GM21576 (cell line): Measurements from ENCODE around the gene PQBP1.
A peak's percentile ranks its signal among the peaks of the same experiment; 100 is the strongest.

Source experiments
- ATAC-seq: cut with Tn5 transposase; IDR thresholded peaks from one replicate; pipeline ENCODE4 v1.9.1; 2021; ENCODE audit warnings: mild to moderate bottlenecking, moderate library complexity; ENCODE audit not compliant: unreplicated experiment

PQBP1 gene

DNA sequence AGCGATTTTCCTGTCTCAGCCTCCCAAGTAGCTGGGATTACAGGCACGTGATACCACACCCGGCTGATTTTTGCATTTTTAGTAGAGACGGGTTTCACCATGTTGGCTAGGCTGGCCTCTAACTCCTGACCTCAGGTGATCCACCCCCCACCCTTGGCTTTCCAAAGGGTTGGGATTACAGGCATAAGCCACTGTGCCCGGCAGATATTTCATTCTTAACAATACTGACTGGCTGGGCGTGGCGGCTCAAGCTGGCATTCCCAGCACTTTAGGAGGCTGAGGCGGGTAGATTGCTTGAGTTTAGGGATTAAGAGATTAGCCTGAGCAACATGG lies 1.3 kb downstream of the PQBP1 start:
- ATAC-seq = no peak

DNA sequence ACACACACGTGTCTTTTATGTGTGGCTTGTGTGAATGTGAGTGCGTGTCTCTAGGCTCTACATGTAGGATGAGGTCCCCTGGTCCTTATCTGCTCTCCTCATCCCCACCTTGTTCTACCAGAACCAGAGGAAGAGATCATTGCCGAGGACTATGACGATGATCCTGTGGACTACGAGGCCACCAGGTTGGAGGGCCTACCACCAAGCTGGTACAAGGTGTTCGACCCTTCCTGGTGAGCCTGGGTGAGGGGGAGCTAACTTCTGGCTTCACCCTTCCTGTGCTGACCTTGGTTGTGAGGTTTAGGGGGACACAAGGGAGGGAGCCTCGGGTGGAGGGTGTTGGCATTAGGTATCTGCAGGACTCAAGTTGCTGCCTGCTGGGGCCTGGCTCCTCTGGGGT lies 3.3 kb downstream of the PQBP1 start:
- ATAC-seq = no peak

DNA sequence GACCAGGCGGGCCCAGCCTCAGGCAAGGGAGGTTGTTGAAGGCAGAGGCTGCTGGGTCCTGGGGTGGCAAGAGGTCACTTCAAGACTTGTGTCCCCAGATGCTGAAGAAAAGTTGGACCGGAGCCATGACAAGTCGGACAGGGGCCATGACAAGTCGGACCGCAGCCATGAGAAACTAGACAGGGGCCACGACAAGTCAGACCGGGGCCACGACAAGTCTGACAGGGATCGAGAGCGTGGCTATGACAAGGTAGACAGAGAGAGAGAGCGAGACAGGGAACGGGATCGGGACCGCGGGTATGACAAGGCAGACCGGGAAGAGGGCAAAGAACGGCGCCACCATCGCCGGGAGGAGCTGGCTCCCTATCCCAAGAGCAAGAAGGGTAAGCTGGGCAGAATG lies 4.4 kb downstream of the PQBP1 start:
- no peak for ATAC-seq

DNA sequence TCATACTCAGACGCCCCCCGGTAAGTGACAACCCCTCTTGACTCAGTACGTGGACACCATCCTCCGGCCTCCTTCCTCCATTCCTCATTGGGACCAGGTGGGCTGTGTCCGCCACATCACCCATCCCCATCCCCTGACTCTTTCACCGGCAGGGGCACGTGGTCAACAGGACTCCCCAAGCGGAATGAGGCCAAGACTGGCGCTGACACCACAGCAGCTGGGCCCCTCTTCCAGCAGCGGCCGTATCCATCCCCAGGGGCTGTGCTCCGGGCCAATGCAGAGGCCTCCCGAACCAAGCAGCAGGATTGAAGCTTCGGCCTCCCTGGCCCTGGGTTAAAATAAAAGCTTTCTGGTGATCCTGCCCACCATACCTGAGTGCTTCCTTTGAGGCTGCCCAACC lies 5.0 kb downstream of the PQBP1 start:
- no peak for ATAC-seq

DNA sequence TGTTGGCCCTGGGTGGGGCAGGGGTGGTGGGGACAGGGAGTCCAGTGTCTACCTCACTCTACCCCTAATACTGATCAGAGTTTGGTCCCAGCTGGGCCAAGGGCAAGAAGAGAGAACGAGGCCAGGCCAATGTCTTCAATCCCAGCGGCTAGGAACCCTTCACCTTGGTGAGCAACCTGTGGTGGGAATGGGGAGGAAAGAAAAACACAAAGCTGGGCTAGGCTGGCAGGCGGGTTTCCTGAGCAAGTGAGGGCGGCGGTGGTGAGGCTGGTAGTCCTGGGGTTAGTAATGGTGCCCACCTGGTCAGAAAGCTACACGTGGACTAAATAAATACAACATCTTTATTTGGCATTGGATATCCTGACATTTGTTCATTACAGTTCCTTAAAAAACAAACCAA lies 5.6 kb downstream of the PQBP1 start:
- ATAC-seq = no peak

DNA sequence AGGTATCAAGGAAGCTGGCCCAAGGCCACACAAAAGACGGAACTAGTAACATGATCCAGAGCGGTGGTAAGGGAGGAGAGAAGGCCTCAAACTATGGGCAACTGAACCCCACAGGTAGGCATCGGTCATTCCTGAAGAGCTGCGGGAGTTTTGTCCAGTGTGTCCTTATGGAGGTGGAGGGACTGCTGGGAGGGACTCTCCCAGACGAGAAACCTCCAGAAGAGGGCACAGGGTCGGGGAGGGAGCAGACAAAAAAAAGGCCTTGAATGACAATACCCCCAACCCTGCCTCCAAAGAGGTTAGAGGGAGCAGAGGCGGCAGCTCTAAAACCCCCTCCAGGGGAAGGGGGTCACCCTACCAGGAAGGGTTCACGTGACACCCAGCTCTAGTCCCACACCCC lies 6.5 kb downstream of the PQBP1 start:
- no peak for ATAC-seq

DNA sequence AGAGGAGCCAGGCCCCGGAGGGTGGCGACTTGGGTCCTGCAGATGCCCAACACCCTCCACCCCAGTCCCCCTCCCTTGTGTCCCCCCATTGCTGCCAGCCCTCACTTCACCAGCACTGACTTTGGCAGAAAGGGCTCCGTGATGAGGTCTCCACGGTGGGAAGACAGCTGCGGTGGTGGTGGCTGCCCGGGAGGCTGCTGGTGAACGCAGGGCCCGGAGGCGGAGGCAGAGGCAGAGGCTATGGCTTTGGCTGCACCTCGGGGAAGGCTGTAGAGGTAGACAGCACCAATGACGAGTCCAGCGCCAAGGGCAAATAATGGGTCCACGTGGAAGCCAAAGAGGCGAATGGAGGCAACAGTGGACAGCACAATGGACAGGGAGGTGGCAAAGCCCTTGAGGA lies 6.9 kb downstream of the PQBP1 start:
- ATAC-seq = no peak

DNA sequence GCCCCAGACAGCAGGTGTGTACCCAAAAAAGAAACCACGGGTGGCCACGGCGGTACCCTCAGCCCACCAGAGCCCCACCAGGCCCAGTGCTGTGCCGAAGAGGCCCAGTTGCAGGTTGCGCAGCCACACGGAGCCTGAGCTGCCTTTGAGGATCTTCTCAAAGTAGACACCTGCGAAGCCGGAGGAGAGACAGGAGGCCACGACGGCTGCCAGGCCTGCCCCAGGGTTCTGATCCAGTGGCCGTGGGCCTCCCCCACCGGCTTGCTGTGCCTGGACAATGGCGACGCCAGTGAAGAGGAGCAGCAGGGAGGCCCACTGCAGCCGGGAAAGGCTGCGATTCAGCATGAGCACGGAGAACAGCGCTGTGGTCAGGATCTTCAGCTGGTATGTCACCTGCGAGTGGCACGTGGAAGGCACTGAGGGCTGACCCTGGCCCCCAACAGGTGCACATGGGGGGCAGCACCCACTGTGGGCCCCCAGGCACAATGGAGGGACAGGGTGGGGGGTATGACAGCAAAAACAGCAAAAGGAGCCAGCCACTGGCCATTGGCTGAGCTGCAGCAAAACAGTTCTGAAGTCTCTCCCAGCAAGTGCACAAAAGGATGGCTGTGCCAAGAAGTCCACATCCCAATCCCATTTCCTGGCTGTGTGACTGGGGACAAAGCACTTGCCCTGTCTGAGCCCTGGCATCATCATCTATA lies 7.5 kb downstream of the PQBP1 start:
- no peak for ATAC-seq

DNA sequence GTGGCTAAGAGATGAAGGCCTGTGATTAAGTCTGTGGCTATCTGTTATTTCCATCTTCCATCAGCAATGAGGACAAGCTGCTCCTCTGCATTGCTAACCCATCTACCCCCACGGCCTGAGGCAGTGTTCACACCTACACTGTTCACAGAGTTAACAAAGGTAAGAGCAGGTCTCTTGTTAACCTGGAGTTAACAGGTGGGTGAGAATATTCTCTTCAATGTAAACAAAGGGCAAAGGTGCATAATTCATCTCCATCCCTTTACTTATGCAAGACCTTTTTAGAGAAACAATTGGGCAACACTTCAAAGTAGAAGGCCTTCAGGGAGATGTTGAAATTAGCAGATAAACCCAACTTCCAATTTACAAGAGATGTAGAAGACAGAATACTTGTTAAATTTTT lies 10.9 kb downstream of the PQBP1 start:
- no peak for ATAC-seq

DNA sequence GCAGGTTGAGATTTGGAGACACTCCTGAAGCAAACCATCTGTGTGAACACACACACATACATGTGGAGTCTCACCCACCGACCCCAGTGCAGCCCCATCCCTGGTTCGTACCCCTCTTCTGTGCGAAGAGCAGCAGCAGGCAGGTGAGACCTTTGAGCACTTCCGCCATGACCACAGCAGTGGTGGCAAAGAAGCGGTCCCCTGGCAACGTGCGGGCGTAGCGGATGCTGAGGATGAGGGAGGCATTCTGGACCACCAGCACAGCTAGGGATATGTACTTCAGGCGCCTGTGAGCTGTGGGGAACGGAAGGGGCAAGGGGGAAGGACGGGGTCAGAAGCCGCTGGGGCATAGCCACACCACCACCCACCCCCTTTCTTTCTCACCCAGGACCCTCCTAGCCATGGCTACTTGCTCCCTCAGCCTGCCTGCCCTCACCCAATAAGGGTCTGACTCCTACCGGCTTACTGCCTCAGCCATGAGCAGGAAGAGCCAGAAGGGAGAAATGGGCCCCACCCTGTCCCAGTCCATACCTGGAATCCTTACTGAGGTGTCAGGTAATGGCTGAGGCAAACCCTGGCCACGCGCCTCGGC lies 12.1 kb downstream of the PQBP1 start:
- ATAC-seq = no peak

DNA sequence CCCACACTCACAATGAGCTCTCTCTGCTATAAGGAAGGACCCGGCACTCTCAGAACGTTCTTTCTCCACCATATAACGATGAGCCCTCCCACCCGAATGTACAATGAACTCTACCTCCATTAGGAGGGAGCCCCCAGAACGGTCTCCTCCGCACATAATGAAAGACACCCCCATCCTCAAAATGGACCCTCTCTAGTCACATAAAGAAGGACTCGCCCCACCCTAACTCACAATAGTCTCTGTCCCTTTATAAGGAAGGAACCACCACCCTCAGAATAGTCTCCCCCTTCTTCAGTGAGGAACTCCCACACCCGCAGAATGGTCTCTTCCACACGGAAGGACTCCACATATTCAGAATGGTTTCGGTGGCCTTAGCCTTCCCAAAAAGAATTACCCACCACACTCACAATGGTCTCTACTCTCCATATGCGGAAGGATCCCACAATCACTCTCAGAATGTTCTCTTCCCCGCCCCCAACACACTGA lies 13.2 kb downstream of the PQBP1 start:
- ATAC-seq = no peak

DNA sequence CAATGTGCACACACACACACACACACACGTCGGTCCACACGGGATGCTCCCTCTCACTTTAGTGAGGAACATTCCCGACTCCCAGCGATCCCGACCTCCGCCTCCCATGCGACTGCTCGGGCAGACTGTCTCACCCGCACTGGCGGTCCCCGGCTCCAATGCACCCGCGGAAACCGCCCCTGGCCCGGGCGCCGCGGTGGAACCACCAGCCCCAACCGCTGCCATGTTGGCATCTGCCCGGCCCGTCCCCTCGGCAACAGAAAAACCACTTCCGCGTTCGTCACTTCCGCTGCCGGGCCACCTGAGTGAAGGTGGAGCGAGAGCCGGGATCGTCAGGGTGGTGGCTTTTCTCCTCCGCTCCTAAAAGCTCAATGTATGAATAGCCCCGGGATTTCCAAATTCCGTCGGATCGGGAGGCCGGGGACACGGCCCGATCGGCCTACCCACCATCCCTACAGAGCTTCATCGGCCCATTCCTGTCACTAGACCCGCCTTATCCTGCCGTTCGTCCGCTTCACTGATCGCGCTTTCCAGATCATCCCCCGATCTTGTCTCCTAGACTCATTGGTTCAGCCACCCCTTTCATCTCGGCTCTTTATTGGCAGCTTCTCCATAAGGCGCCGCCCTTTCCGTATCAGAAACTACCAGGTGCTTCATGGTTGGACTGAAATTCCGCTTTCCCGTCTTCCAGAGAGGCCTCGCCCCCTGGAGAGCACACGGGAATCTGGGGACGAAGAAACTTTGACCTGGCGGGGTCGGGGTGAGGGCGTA lies 13.9 kb downstream of the PQBP1 start, which contains the start of gene SLC35A2:
SLC35A2 (minus strand) TSS at position 235 of the 771 bp plus-strand sequence; CDS start at position 225, 10 bp downstream.
- peak; percentile 69 for ATAC-seq

DNA sequence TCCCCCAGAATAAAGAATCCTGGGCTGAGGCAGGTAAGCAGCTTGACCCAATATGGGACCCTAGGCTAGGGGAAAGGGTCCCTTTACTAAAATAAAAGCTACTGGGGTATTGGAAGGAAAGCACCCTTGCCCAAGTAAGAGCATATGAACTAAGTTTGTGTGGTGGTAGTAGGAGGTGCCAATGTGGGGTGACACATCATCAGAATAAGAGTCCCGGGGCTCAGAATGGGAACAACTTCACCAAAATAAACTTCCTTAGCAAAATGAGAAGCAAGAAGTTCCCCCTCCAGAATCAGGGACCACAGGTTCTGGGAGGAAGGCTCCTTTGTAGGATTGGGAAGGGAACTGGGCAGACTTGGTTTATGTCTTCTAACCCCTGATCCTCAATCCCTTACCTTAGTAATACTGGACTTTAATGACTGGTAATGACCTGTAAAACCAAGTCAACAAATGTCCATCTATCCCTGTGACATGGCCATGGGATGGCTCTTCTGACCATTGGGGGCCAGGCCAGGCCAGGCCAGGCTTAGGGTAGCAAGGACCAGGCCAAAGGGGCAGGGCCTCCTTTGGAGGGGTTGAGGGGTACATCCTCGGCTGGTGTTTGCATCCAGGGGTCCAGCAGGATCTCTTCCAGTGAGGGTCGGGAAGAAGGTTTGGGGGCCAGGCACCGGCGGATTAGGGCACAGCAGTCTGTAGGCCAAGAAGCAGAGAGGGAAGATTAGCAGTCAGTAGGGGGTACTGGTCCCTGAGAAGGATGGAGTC lies 16.1 kb downstream of the PQBP1 start:
- ATAC-seq = no peak

DNA sequence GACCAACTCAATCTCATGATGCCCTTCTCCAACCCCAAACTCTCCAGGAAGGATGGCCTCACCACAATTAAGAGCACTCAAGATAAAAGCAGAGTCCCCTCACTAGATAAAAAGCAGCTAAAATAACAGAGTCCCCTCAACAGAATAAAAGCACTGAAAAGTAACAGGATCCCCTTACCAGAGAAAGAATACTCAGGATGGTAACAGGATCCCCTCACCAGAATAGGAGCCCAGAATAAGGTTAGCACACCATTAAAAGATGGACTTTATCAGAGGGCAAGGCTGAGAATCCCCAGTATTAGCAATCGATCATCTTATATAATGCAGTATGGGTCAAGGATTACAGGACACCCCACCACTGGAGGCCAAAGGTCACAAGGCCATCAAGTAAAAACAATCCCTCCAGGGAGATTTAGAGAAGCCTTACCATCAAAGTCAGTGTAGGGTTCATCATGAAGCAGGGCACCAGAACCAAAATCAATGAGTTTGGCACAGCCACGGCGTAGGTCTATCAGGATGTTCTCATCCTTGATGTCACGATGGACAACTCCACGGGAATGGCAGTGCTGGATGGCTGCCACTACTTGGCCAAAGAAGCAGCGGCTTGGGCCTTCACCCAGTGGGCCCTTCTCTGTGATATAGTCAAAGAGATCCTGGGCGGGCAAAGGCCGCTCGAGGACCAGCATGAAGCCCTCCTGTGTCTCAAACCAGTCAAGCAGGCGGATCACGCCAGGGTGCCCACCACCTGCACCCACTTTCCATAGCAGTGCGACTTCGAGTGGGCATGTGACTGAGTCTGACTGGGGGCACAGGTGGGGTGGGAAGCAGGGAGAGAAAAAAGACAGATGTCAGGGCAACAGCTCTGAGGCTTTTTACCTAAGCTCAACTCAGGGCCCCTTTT lies 17.1 kb downstream of the PQBP1 start:
- no peak for ATAC-seq

DNA sequence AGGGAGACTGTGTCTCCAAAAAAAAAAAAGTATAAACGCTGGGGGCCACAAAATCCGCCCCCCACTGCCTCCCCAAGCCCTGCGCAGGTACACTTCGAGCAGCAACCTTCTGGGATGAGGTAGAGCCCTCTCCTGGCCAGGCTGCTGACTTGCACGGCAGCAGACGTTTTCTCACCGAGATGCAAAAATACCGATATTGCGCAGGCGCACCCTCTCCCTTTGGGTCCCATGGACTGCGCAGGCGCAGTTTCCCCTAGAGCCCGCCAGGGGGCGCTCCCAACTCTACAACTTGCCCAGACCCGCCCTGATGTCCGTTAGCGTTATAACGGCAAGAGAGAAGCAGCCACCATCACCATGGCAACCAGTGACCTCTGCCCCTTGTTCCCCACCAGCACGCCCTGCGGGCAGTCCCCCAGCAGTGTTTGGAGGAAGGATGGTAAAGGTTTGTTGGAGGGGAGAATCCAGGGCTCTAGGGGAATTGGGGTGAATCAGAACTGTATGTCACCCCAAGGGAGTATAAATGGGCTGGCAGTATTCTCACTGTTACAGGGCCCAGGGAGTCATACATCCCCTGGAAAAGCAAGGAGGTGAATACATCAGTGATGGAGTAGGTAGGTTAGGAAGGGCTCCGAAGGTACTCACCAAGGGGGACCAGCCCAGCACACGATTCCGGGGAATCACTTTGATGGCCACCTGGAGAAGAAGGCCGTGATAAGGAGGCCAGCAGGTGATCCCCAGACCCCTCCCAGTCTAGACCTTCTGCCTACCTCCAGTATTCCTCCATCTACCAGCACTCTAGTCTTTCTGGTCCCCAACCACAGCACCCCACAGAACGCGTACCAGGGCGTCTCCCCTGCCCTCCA lies 19.6 kb downstream of the PQBP1 start:
- ATAC-seq = peak; percentile 46

DNA sequence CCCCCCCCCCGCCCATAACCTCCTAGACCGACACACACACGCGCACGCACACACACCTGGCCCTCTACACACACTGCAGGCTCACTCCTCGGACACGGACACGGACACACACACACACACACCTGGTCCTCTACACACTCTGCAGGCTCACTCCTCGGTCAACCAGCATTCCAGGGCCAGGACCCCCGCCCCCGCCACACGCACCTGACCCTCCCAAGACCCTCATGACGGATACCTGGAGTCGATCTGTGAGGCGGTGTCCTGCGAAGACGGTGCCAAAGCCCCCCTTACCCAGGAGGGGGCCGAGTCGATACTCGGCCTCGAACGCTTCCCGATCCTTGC lies 20.5 kb downstream of the PQBP1 start:
- ATAC-seq = no peak

DNA sequence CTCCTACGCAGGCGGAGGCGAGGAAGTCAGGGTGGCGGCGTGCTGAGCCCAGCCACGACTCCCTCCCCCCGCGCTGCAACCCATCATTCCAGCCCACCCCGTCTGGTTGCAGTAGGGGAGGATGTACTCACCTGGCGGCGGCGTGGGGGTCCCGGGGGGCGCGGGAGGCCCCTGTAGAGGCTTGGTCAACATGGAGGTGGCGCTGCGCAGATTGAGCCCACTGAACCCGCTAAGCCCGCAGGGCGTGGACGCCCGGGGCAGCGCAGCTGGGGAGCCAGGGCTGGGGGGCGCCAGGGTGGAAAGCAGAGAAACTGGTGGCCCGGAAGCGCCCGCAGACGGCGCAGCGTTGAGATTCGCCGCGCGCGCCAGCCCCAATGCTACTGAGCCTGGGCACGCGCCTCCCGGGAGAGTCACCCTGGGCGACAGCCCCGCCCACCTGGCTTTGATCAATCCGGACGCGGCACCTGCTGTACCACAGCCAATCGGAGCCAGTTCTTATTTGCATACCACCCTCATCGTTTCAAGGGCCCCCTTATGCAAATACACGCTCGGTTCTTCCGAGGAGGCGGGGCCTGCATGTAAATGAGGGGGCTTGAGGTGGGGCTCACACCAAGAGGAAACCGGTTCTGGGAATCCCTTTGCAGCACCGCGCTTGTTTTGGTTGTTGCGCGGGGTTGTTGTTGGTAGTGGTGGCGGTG lies 21.1 kb downstream of the PQBP1 start, which contains the start of gene PIM2:
PIM2 (minus strand) TSS at position 382 of the 698 bp plus-strand sequence; CDS start at position 192, 190 bp downstream.
- peak; percentile 62 for ATAC-seq

DNA sequence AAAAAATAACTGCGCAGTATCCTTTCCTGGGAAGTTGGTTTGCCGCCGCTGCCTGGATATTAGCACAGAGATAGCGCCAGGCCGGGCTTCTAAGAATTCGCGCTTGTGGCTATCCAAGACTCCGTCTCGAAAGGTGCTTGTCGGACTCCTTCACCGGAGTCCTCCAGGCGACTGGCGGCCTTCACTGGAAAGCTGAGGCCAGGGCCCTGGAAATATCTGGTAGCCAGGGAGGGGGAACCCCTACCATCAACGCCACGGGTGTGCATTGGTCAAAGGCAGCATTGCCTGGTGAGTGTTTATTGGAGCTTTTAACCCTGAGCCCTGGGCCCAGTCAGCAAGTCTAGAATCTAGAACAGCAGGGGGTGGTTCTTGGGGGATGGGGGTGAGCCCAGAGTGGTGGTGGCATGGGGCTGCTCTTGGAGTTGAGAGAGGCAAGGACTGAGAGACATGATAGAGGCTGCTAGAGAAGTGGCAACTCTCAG lies 21.7 kb downstream of the PQBP1 start:
- ATAC-seq = no peak
